NCI-H1930 (cell line): ENCODE measurements around the gene COPE.

Experiments used
- DNase-seq, 2 experiments: peaks; one replicate each; lab custom pipeline; 2025; lab: John Stamatoyannopoulos, UW

COPE gene

DNA sequence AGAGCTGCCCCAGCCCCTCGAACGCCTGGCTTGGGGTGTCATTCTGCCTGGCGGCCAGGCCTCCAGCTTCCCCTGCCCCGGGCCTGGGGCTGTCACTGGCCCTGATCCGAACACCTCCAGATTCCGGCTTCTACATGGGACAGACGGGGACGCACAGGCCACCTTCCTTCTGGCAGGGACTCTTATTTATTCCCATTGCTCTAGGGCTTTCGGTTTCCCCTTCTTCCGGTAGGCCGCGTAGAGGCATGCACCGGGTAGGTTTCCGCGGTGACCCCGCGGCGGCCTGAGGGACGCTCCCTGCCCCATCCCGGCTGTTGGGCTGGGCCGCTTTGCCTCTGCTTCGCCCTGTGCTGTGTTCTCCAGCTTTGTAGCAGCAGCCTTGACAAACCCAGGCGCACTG lies 51.4 kb downstream of the COPE start:
- no peak for DNase-seq

DNA sequence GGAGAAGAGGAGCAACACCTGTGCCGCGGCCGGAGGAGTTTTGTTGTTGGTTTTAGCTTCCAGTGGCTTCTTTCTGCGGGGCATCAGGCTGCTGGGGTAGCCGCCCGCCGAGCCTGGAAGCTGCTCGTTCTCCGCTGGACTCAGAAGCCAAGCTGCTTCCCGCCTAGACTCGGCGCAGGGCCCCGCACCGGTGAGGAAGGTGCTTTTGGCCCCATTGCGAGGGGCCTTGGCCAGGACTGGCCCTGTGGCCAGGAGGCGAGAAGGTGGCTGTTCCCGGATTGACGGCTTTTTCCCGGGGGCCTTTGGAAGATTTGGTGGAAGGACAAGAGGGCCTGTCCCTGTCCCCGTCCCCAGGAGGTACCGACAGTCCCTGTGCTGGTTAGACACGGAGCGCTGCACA lies 52.0 kb downstream of the COPE start:
- DNase-seq: no peak

DNA sequence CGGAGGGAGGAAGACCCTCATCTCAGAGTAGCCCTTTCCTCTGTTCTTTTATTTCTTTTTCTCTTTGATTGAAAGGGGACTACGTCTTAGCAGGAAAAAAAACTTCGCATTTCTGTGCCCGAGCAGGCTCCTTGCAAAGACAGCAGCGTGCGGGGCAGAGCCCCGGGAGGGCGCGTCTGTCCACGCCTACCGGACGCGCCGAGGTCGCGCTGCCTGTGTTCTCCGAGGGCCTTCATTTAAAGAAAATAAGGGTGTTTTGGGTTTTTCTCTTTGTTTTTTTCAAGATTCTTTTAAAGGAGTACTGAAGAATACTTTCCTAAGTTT lies 52.4 kb downstream of the COPE start:
- DNase-seq: no peak

DNA sequence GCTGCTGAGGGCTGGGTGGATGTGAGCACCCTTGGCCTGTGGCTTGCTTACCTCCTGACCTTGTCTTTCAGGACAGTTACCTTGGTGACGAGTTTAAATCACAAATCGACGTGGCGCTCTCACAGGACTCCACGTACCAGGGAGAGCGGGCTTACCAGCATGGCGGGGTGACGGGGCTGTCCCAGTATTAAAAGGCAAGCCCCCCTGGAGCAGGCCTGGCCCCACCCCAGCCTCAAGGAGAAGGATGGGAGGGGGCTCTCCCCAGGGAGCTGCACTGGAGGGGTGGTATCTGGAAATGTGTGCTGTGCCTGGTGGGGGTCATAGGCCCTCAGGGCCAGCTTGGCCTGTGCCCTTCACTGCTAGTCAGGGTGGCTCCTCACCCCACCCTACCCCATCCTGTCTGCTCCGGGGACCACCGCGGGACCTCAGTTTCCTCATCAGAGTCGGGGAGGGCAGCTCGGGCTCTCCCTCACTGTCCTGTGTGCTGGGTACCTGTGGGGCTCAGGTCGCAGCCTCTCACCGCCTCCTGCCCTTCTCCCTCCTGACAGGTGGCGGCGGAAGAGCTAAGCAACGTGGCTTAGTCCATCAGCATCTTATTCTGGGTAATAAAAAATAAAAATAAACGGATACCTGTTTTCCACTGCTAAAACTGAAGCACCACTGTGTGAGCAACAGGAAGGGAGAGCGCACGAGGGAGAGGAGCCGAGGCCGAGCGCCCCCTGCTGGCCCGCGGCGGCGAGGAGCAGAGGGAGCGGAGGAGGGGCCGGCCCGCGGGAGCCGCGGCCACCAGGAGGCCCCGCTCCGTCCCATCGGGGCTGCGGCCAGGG lies 53.0 kb downstream of the COPE start:
- DNase-seq: peak in 1 of 2 experiments; percentile 25

DNA sequence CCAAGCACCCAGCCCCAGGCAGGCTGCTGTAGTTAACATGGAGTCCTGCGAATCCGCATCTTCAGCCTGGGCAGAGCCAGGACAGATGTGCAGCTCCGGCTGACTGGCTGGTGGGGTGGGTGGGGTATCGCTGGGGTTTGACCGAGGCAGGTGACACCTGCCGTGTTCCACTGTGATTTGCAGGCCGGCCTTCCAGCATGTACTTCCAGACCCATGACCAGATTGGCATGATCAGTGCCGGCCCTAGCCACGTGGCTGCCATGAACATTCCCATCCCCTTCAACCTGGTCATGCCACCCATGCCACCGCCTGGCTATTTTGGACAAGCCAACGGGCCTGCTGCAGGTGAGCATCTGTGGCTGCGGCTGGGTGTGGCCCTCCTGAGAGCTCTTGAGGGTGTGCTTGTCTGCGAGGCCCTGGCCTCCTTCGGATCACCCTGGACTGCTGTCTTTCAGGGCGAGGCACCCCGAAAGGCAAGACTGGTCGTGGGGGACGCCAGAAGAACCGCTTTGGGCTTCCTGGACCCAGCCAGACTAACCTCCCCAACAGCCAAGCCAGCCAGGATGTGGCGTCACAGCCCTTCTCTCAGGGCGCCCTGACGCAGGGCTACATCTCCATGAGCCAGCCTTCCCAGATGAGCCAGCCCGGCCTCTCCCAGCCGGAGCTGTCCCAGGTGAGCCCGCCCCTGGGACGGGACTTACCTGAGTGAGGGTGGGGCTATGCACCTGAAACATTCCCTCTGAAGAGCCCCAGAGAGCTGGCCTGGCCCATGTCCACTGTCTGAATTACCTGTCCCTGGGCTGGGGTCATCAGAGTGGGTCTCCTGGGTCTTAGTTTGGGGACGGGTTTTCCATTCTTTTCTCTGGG lies 53.8 kb downstream of the COPE start:
- DNase-seq: no peak

DNA sequence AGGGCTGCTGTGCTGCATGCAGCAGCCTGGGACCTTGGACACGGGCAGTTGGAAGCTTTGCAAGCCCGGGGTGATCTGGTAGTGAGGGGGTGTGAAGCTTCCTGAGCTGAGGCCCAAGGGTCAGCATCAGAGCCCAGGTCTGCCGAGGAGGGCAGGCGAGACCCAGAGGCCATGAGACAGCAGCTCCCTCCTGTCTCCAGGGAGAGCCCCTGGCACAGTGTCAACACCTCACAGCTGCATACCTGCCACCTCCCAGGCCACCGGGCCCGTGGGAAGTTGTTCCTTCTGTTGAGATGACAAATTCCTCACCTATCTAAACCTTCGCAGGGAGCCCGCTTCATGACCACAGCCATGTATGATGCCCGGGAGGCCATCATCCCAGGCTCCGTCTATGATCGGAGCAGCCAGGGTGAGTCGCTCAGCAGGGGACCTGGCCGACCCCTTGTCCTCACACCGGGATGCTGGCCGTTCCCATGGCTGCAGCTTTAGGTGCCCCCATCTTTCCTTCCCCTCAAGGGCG lies 55.3 kb downstream of the COPE start:
- DNase-seq: no peak

DNA sequence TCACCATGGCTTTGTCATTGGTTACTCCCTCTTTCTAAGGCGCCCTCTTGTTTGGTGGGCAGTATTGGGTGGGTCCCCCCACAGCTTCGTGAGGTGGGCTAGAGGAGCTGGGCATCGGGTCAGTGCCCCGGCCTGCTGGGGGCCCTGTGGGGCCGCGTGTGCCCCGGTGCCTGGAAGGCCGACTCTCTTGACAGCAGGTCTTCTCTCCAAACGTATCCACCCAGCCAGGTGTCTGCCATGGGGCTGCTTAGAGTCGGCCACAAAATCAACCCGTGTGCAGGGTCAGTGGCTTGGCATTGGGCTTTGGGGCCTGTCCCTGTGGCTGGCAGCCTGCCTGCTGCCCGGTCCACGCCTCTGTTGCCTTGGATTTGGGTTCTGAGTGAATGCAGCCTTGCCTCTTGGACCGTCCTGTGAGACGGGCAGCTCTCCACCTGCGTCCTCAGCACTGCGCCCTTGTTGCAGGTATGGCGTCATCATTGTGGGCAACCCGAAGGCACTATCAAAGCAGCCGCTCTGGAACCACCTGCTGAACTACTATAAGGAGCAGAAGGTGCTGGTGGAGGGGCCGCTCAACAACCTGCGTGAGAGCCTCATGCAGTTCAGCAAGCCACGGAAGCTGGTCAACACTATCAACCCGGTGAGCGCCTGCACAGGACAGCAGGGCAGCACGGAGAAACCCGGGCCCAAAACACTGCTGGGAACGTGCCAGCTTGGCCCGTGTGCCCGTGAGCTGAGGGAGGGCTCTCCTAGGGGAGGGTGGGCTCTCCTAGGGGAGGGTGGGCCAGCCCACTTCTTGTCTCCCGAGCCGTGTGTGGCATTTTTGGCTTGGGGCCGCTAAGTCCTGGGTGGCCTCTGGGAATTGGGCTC lies 56.0 kb downstream of the COPE start:
- no peak for DNase-seq

DNA sequence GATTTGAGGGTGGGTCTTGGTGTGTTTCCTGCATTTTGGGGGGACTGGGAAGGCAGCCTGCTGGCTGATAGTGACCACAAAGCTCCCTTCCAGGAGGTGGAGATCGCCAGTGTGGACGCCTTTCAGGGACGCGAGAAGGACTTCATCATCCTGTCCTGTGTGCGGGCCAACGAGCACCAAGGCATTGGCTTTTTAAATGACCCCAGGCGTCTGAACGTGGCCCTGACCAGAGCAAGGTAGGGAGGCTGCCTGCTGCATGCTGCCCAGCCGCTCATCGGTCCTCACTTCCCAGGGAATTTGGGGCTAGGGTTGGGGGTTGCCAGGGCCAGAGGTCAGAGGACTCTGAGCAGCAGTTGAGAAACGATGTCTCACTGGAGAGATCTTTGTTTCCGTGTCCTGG lies 57.3 kb downstream of the COPE start:
- DNase-seq: no peak

DNA sequence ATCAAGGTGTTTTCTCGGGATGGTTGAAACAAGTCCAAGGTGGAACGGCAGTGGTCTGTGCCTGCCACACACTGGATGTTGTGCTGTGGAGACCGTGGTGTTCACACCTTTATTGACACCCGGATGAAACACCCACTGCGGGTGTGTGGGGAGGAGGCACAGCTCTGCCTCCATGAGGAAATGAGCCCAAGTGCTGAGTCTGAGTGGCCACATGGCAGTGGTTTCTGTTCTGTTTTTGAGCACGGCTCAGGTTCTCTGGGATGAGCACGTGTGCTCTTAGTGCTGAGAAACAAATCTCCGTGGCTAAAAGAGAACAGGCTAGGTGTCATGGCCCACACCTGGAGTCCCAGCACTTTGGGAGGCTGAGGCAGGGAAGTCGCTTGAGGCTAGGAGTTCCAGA lies 58.0 kb downstream of the COPE start:
- DNase-seq: no peak

DNA sequence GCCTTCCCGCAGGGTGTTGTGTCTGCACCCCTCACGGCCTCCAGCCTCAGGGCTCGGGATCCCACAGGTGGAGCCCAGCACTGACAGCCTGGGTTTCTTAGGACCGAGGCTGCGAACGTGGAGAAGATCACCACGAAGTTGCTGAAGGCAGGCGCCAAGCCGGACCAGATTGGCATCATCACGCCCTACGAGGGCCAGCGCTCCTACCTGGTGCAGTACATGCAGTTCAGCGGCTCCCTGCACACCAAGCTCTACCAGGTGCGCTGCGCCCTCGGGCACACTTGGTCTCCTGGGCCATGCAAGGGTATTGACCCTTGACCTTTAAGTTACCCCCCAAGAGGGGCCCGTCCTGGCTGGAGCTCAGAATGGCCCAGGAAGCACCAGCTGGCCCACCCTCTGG lies 58.5 kb downstream of the COPE start:
- DNase-seq: no peak

DNA sequence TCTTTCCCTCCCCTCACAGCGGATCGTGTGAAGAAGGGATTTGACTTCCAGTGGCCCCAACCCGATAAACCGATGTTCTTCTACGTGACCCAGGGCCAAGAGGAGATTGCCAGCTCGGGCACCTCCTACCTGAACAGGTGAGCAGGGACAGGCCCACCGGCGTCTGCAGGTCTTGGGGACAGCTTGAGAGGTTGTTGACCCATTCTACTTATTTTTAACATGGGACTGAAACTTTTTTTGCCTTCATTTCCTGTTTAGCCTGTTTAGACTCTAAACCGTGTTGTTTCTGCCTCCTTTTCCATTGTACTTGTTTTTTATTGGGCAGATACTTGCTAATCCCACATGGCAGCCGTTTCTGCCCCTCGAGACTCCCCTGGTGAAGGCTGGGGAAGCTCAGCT lies 58.9 kb downstream of the COPE start:
- DNase-seq: no peak

DNA sequence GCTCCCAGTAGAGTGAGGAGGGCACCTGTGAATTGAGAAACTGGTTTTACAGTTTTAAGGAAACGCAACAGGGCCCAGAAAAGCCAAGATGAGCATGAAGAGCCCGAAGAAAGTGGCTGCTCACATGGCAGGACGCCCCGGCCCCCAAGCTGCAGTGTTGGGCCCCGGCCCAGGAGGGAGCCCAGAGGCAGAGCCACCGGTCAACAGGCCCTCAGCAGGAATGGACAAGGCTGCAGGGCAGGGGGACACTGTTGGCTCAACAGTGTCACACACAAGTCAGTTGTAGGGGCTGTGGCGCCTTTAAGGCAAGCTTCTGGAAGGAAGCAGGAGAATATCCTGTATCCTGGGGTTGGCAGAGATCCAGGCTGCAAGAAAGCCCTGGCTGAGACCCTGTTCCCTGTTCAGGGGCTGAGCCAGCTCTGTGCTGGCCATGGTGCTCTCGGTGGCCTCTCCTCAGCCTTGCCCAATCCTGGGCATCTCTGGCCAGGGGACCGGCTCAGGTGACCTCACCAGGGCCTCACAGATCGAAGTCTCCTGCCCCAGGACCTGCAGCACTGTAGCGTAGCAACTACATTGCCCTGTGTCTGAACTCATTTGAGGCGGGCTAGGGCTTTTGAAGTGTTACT lies 59.4 kb downstream of the COPE start:
- DNase-seq: no peak

DNA sequence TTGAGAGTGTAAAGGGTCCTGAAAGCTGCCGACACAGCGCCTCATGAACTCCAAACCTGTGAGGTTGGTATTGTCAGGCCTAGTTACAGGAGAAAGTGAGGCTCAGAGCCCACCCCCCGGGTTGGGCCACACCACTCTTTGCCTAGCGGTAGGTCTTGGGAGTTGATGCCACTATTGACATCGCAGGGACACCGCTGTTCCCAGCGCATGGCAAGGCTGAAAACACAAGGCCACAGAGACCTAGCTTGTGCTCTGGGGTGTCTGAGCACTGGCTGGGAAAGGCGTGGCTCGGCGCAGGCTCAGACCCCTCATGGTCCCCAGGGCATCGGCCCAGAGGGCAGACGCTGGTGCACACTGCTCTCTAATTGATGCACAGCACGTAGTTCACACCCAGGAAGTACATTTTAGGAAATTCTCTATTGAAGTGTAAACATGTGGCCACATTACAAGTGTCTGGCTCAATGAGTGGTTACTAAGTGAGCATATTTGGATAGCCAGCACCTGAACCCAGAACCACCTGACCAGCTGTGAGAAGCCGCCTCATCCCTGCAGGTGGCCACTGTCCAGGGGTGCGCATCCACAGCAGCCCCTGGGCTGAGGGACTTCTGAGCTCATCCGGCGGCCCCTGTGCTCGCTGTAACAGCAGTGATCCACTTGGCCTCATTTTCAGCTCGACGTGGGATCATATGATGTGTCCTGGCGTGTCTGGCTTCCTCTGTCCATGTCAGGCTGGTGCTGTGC lies 60.1 kb downstream of the COPE start:
- DNase-seq: no peak

DNA sequence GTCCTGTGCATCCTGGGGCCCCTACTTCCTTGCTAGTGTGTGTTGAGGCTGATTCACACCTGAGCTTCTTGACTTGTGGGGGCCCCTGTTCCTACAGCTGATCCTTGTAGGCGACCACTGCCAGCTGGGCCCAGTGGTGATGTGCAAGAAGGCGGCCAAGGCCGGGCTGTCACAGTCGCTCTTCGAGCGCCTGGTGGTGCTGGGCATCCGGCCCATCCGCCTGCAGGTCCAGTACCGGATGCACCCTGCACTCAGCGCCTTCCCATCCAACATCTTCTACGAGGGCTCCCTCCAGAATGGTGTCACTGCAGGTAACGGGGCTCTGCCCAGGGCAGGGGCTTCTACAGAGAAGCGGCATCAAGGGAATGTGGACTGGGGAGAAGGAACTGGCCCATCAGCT lies 62.0 kb downstream of the COPE start:
- no peak for DNase-seq

DNA sequence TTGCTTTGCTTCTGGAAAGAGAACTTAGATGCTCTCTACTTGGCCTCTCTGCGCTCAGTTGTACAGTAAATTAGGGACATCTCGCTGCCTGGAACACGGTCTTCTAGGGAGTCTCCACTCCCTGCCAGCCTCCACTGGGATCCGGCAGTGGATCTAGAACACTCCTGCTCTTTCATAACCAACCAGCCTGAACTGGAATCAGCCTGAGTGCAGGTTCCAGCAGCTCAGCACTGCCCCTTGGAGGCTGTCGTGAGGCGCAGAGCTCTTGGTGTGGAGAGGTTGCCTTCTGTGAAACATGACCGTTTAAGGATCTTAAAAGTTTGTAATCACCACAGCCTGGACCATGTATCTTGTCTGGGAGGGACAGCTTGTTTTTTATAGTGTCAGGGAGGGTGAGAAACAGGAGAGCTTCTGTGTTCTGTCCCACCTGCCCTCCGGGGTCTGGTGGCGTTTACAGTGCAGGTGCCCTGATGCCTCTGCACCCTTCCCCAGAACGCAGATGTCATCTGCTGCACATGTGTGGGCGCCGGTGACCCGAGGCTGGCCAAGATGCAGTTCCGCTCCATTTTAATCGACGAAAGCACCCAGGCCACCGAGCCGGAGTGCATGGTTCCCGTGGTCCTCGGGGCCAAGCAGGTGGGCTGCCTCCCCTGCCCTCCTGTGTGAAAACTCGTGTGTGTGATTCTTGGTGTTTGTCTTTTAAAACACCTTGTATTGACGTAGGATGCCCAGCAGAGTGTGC lies 62.6 kb downstream of the COPE start:
- DNase-seq: no peak

DNA sequence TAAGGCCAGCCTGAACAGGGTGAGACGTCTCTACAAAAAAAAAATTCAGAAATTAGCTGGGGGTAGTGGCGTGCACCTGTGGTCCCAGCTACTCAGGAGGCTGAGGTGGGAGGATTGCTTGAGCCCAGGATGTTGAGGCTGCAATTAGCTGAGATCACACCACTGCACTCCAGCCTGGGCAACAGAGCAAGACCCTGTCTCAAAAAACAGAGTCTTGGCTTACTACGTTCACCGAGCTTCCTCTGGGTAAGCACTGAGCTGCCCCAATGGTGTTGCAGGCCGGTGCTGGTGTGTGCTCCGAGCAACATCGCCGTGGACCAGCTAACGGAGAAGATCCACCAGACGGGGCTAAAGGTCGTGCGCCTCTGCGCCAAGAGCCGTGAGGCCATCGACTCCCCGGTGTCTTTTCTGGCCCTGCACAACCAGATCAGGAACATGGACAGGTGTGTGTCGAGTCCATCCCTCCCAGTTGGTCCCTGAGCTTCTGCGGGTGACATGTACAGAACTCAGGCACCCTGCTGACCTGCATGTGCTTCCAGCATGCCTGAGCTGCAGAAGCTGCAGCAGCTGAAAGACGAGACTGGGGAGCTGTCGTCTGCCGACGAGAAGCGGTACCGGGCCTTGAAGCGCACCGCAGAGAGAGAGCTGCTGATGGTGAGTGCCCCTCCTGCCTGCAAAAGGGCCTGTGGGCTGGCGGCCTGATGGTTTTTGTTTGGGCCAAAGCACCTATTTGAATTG lies 63.4 kb downstream of the COPE start:
- no peak for DNase-seq

DNA sequence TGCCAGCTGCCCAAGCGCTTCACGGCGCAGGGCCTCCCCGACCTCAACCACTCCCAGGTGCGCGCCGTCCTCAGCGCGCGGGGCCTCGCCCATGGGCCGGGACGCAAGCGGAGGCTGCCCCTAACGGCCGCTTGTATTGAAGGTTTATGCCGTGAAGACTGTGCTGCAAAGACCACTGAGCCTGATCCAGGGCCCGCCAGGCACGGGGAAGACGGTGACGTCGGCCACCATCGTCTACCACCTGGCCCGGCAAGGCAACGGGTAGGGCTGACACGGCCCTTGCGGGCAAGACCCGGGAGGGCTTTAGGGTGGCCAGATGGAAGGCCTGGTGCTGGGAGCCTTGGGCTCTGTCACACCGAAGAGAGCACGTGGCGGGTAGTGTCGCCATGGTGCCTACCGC lies 64.2 kb downstream of the COPE start:
- DNase-seq: no peak

DNA sequence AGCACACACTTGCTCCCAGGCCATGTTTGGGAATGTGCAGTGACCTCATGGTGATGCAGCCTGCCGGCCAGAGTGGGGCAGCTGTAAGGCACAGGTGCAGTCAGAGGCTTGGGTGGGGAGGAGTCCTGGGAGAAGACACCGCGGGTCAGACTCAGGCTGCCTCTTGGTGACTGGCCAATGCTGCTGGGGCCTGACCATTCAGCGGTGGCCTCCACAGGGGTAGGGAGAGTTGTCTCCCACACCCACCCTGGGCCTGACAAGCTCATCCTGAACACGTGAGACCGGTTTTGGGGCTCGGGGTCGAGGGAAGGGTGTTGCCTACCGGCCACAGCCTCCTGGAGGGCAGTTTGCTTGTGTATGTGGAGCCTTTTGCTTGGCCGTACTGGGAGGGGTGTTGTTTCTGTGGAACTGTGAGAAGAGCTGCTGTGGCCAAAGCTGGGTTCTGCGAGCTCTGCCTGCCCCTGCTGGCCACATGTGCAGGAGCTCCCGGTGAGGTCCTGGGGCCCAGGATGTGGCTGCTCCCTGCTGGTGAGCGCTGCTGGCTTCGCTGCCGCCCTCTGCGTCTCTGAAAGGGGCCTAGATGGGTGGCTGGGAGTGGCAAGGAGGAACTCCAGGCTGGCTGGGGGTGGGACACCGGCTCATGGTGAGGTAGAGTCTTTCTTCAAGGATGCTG lies 65.3 kb downstream of the COPE start:
- no peak for DNase-seq

DNA sequence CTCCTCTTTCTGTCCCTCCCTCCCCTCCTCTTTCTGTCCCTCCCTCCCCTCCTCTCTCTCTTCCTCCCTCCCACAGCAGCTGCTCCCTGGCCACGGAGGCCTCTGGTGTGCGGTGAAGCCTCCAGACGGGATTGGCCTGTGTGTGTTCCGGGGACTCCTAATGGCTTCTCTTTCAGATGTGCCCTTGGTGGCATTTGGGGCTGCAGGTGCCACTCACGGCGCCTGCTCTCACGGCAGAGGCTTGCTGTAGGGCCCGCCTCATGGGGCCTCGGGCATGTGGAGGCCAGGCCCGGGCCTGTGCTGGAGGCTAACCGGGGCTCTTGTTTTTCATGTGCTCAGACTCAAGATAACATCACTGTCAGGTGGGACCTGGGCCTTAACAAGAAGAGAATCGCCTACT lies 66.5 kb downstream of the COPE start:
- no peak for DNase-seq
